OCI-LY1 (cell line): ENCODE data around the gene MYO1D.
"Not testable (repeated sequence)": the region's sequence is repeated elsewhere in the genome, so short reads cannot be mapped to it uniquely, and the experiment has no call there.

ENCODE experiments used
- H2AFZ ChIP-seq: fragments of 200-600 bp; sonication (generic), shearing (Covaris generic); 2 replicates; pipeline ENCODE4 v1.6.0; 2014; ENCODE audit warnings: antibody characterized with exemption, mild to moderate bottlenecking, low read length
- H3F3A ChIP-seq: fragments of 200-600 bp; sonication (generic), shearing (Covaris generic); 2 replicates; pipeline ENCODE4 v1.6.0; 2014; ENCODE audit warnings: mild to moderate bottlenecking, antibody characterized with exemption, low read length, moderate library complexity; ENCODE audit not compliant: insufficient read depth
- H3K27ac ChIP-seq: fragments of 200-600 bp; sonication (generic); 2 replicates; pipeline ENCODE4 v1.5.1; 2014; ENCODE audit warnings: low read length, mixed run types, mild to moderate bottlenecking, low read depth; ENCODE audit not compliant: poor library complexity, severe bottlenecking
- H3K27me3 ChIP-seq: fragments of 200-600 bp; sonication (generic); 2 replicates; pipeline ENCODE4 v1.6.0; 2014; ENCODE audit warnings: antibody characterized with exemption, mild to moderate bottlenecking, low read length, moderate library complexity; ENCODE audit not compliant: insufficient read depth
- H3K36me3 ChIP-seq: fragments of 200-600 bp; sonication (generic); 2 replicates; pipeline ENCODE4 v1.6.1; 2014; ENCODE audit warnings: mild to moderate bottlenecking, antibody characterized with exemption, low read length, moderate library complexity, mixed read lengths; ENCODE audit not compliant: insufficient read depth
- H3K4me1 ChIP-seq: fragments of 200-600 bp; sonication (generic); 2 replicates; pipeline ENCODE4 v1.5.1; 2014; ENCODE audit warnings: mild to moderate bottlenecking, low read length, moderate library complexity; ENCODE audit not compliant: insufficient read depth, severe bottlenecking
- H3K4me2 ChIP-seq: fragments of 200-600 bp; sonication (generic), shearing (Covaris generic); 2 replicates; pipeline ENCODE4 v1.6.1; 2014; ENCODE audit warnings: low read length
- H3K4me3 ChIP-seq: fragments of 200-600 bp; sonication (generic); 2 replicates; pipeline ENCODE4 v1.5.1; 2014; ENCODE audit warnings: low read length, low read depth, mild to moderate bottlenecking, mixed read lengths; ENCODE audit not compliant: poor library complexity, severe bottlenecking
- H3K79me2 ChIP-seq: fragments of 200-600 bp; shearing (Covaris generic); 2 replicates; pipeline ENCODE4 v1.6.1; 2016; ENCODE audit warnings: mixed run types, low read length, mixed read lengths; ENCODE audit not compliant: insufficient read depth
- H3K9ac ChIP-seq: fragments of 200-600 bp; sonication (generic), shearing (Covaris generic); 2 replicates; pipeline ENCODE4 v1.6.1; 2014; ENCODE audit warnings: mild to moderate bottlenecking, low read length, mixed read lengths
- H3K9me2 ChIP-seq: fragments of 200-600 bp; sonication (generic), shearing (Covaris generic); 2 replicates; pipeline ENCODE4 v1.6.1; 2014; ENCODE audit warnings: low read depth, mild to moderate bottlenecking, low read length, mixed read lengths
- H3K9me3 ChIP-seq: fragments of 200-600 bp; shearing (Covaris generic); 2 replicates; pipeline ENCODE4 v1.6.1; 2014; ENCODE audit warnings: low read length, mixed read lengths
- H4K20me1 ChIP-seq: fragments of 200-600 bp; sonication (generic), shearing (Covaris generic); 2 replicates; pipeline ENCODE4 v1.6.0; 2016; ENCODE audit warnings: mild to moderate bottlenecking, low read length; ENCODE audit not compliant: insufficient read depth
- EZH2 ChIP-seq: fragments of 200-600 bp; sonication (generic), shearing (Covaris generic); IDR thresholded peaks from 2 replicates; pipeline ENCODE4 v1.8.0; 2017; ENCODE audit warnings: borderline replicate concordance, mixed run types, mild to moderate bottlenecking, antibody characterized with exemption, low read length, moderate library complexity, mixed read lengths
- TF ChIP-seq, protein P1 (sequence below): fragments of 200-600 bp; sonication (generic), shearing (Covaris generic); IDR thresholded peaks from 2 replicates; pipeline ENCODE4 v1.5.1; 2017; ENCODE audit warnings: mild to moderate bottlenecking, antibody characterized with exemption, low read length, moderate library complexity, mixed read lengths

Gene MYO1D

DNA sequence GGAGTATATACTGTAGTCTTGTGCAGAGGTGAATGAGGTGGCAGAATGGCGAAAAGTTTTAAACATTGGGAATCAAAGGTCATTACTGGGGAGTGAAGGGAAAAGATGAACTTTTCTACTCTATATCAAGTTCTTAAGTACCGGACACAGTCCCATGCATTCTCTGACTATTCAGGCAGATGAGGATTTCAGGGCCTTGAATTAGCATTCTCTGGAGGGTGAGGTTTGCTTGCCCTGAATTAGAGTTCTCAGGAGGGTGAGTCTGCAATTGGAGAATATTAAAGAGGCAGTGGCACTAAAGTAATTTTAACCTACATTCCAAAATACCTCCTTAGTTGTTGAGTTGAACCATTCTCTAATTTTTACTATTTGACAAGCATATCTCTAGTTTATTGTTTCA is 423.6 kb downstream of the MYO1D start:
- H3K27ac ChIP-seq: no peak overlapping the region
- H3K4me2 ChIP-seq: no peak overlapping the region
- H4K20me1 ChIP-seq: 0 out of 2 replicates have a peak, but pooled peaks cover 3% of the 10 kb centered on the region
- no peak overlapping the region for H3K9ac ChIP-seq
- H3K9me2 ChIP-seq: no peaks in the 10 kb centered on the region
- H3K4me3 ChIP-seq: no peak overlapping the region
- no peaks in the 10 kb centered on the region for H3F3A ChIP-seq
- H3K36me3 ChIP-seq: peaks cover 96% of the 10 kb centered on the region
- H3K9me3 ChIP-seq: no peaks in the 10 kb centered on the region
- no peak overlapping the region for H2AFZ ChIP-seq
- TF ChIP-seq, protein P1, sequence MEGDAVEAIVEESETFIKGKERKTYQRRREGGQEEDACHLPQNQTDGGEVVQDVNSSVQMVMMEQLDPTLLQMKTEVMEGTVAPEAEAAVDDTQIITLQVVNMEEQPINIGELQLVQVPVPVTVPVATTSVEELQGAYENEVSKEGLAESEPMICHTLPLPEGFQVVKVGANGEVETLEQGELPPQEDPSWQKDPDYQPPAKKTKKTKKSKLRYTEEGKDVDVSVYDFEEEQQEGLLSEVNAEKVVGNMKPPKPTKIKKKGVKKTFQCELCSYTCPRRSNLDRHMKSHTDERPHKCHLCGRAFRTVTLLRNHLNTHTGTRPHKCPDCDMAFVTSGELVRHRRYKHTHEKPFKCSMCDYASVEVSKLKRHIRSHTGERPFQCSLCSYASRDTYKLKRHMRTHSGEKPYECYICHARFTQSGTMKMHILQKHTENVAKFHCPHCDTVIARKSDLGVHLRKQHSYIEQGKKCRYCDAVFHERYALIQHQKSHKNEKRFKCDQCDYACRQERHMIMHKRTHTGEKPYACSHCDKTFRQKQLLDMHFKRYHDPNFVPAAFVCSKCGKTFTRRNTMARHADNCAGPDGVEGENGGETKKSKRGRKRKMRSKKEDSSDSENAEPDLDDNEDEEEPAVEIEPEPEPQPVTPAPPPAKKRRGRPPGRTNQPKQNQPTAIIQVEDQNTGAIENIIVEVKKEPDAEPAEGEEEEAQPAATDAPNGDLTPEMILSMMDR: no peak
- no peak for TF ChIP-seq EZH2
- H3K4me1 ChIP-seq: no peaks in the 10 kb centered on the region
- H3K27me3 ChIP-seq: no peaks in the 10 kb centered on the region
- peaks cover 39% of the 10 kb centered on the region for H3K79me2 ChIP-seq

DNA sequence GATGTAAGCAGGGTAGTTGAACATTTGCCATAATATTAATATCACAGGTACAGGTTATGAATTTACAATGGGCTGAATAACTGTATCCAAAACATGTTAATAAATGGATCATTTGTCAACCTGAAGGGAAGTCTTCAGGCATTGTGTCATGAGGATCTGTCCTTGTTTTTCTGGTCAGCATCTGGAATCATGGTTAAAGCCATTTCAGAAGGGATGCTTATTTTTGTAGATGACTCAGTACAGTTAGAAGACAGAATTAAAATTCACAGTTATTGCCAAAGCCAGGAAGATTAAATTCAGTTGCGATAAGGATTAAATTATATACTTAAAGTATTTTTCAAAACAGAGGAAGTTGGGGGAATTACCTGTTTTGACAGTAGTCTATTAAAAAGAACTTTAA is 424.6 kb downstream of the MYO1D start:
- no peak overlapping the region for H3K4me2 ChIP-seq
- no peak overlapping the region for H3K9ac ChIP-seq
- H3K9me3 ChIP-seq: no peaks in the 10 kb centered on the region
- no peaks in the 10 kb centered on the region for H3K4me1 ChIP-seq
- H3K79me2 ChIP-seq: peaks cover 43% of the 10 kb centered on the region
- 0 out of 2 replicates have a peak, but pooled peaks cover 3% of the 10 kb centered on the region for H4K20me1 ChIP-seq
- no peak overlapping the region for H3K4me3 ChIP-seq
- H3F3A ChIP-seq: no peaks in the 10 kb centered on the region
- H3K9me2 ChIP-seq: no peaks in the 10 kb centered on the region
- TF ChIP-seq, protein P1: no peak
- no peak for TF ChIP-seq EZH2
- no peak overlapping the region for H2AFZ ChIP-seq
- H3K27me3 ChIP-seq: no peaks in the 10 kb centered on the region
- no peak overlapping the region for H3K27ac ChIP-seq
- H3K36me3 ChIP-seq: peaks cover 95% of the 10 kb centered on the region

DNA sequence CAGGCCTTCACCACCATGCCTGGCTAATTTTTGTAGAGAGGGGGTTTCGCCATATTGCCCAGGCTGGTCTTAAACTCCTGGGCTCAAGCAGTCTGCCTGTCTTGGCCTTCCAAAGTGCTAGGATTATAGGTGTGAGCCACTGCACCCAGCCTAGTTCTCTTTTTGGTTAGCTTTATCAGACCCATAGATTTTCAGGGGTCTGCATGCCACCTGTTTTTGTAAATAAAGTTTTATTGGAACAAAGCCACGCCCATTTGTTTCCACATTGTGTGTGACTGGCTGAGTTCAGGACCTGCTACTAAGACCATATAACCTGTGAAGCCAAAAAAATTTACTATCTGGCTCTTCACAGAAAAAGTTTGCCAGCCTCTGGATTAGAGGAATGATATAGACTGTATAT is 425.0 kb downstream of the MYO1D start:
- no peak overlapping the region for H2AFZ ChIP-seq
- H3K79me2 ChIP-seq: peaks cover 47% of the 10 kb centered on the region

DNA sequence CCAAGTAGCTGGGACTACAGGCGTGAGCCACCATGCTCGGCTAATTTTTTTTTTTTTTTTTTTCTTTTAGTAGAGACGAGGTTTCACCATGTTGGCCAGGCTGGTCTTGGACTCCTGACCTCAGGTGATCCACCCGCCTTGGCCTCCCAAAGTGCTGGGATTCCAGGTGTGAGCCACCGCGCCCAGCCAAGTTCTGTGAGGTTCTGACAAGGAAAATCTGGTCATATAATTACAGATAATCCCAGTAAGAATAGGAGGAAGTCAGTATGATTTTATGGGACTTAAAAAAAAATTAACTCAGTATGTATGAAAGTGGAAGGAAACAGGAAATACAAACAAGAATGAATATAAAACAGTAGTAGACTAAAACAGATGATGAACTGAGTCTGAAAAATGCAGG is 426.5 kb downstream of the MYO1D start:
- not testable (repeated sequence) for H3K27me3 ChIP-seq, H3K27ac ChIP-seq, H4K20me1 ChIP-seq, H3K9me2 ChIP-seq, H3K4me3 ChIP-seq, H2AFZ ChIP-seq, H3K9me3 ChIP-seq, H3K4me2 ChIP-seq, H3K9ac ChIP-seq, H3F3A ChIP-seq
- H3K79me2 ChIP-seq: peaks cover 62% of the 10 kb centered on the region
- H3K4me1 ChIP-seq: peaks cover 18% of the 10 kb centered on the region
- H3K36me3 ChIP-seq: peaks cover 92% of the 10 kb centered on the region

More for the DNA sequence above, 425.0 kb downstream of the MYO1D start:
- H3K27me3 ChIP-seq: no peaks in the 10 kb centered on the region
- no peaks in the 10 kb centered on the region for H3K9me3 ChIP-seq
- H3K9me2 ChIP-seq: no peaks in the 10 kb centered on the region
- TF ChIP-seq, protein P1: no peak
- TF ChIP-seq EZH2: no peak
- 0 out of 2 replicates have a peak, but pooled peaks cover 3% of the 10 kb centered on the region for H4K20me1 ChIP-seq
- no peak overlapping the region for H3K9ac ChIP-seq
- H3K4me1 ChIP-seq: peaks cover 3% of the 10 kb centered on the region
- H3K4me3 ChIP-seq: no peak overlapping the region
- no peaks in the 10 kb centered on the region for H3F3A ChIP-seq
- H3K36me3 ChIP-seq: peaks cover 95% of the 10 kb centered on the region
- no peak overlapping the region for H3K4me2 ChIP-seq
- H3K27ac ChIP-seq: no peak overlapping the region
